Activated CD8-positive, alpha-beta T cell treated with anti-CD3 and anti-CD28 coated beads, Interleukin-2, amount 10 ng/mL, durations not matched to agents 7 days and 5 days (primary cell): ENCODE results near the gene CRHR1. TPM values are rescaled to one million over a fixed set of nuclear protein-coding genes. Genes with fewer than 3 reads are reported as not detected.

Source experiments
- ATAC-seq: fragments of 150-1000 bp; cut with Tn5 transposase; one replicate; pipeline ENCODE4 v1.10.0; 2021; ENCODE audit warnings: moderate library complexity
- CTCF ChIA-PET: fragments of 350-600 bp; sonication (Branson Sonifier 250); formaldehyde crosslinking; loops from one replicate; lab custom pipeline; 2021; ENCODE audit warnings: antibody characterized with exemption; lab: Charles Lee
- POLR2A ChIA-PET: fragments of 350-600 bp; sonication (Branson Sonifier 250); formaldehyde crosslinking; loops from one replicate; lab custom pipeline; 2021; ENCODE audit warnings: antibody characterized with exemption; lab: Charles Lee
- DNase-seq: peaks from one replicate; pipeline ENCODE4 v3.0.0-alpha.2; 2020
- H3K27ac Mint-ChIP-seq: one replicate; pipeline ENCODE4 v1.8.0; 2021; ENCODE audit warnings: mild to moderate bottlenecking, mixed read lengths
- H3K27me3 Mint-ChIP-seq: one replicate; pipeline ENCODE4 v1.8.0; 2021; ENCODE audit warnings: low read depth, mixed read lengths
- H3K36me3 Mint-ChIP-seq: one replicate; pipeline ENCODE4 v1.8.0; 2021; ENCODE audit warnings: low read depth, mixed read lengths
- H3K4me1 Mint-ChIP-seq: one replicate; pipeline ENCODE4 v1.8.0; 2021; ENCODE audit warnings: low read depth, mixed read lengths
- H3K4me3 Mint-ChIP-seq: one replicate; pipeline ENCODE4 v1.8.0; 2021; ENCODE audit warnings: mild to moderate bottlenecking, mixed read lengths
- H3K9me3 Mint-ChIP-seq: one replicate; pipeline ENCODE4 v1.8.0; 2022; ENCODE audit warnings: mixed read lengths; ENCODE audit not compliant: insufficient read depth
- total RNA-seq, 2 experiments: library from RNA; stranded (reverse); gene quantifications; one replicate each; pipeline ENCODE4 v1.2.3, GENCODE V29; 2021

CRHR1 gene
- total RNA-seq, 2 experiments from 2014 or later: not detected

DNA sequence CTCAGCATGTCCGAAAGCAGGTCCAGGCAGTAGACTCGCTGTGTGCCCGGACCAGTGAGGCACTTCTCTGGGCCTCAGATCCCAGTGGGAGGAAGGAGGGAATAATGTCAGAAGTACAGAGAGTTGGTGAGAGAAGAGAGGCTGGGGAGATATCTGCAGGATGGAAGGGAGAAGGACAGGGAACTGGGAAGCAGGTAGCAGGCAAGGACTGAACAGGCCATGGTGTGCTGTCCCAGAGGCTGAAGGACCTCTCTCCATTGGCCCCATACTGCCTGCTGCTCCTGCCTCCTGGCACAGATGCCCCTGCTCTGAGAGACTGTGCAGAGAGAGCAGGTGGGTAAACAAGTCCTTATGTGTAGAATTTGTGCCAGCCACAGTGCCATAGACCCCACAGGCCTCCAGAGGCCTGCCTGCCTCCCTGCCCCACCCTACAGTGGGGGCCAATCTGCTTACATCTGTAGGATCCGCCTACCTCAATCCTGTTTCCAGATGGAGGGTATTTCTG is 34.2 kb upstream of the CRHR1 start:
- Mint-ChIP-seq H3K4me1 (no peaks in the 10 kb centered on the region), H3K27me3 (peaks cover 2% of the 10 kb centered on the region), H3K27ac (no peak overlapping the region), H3K4me3 (no peak overlapping the region), H3K36me3 (no peaks in the 10 kb centered on the region), H3K9me3 (no peaks in the 10 kb centered on the region)
- no peak for ATAC-seq
- DNase-seq: no peak
- ChIA-PET CTCF (no interaction called here), POLR2A (no interaction called here)

- Mint-ChIP-seq H3K9me3 (no peaks in the 10 kb centered on the region), H3K4me1 (no peaks in the 10 kb centered on the region), H3K4me3 (no peak overlapping the region), H3K27me3 (peaks cover 2% of the 10 kb centered on the region), H3K27ac (no peak overlapping the region), H3K36me3 (no peaks in the 10 kb centered on the region)
- no peak for ATAC-seq
- ChIA-PET CTCF (no interaction called here), POLR2A (interaction anchor here (0.6 kb wide), 1 partner anchor 143 kb away, joined by 3 read pairs; no protein-coding TSS in a partner anchor)
- no peak for DNase-seq
Measured at GRCh38 chr17:45750779-45751440, 33.2 kb upstream of the CRHR1 start.

DNA sequence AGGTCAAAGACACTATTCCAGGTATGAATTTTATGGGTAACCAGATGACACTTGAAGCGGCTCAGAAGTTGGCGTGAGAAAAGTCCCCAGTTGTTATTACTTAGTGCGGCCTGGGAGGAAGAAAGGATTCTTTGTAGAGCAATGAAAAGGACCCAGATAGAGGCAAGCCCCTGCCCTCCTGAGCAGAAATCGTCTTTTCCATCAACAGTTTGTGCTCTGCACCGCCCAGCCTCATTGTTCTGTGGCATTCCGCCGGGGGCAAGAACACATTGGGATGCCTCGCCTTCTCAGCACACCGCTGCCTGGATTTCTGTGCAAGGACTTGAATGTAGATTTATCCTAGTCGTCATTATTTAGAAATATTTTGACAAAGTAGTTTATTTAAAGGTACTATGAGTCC is 32.7 kb upstream of the CRHR1 start:
- ChIA-PET POLR2A (no interaction called here), CTCF (no interaction called here)
- H3K4me1 Mint-ChIP-seq: no peaks in the 10 kb centered on the region
- ATAC-seq: no peak
- DNase-seq: no peak
- peaks cover 2% of the 10 kb centered on the region for H3K27me3 Mint-ChIP-seq
- H3K36me3 Mint-ChIP-seq: no peaks in the 10 kb centered on the region
- no peaks in the 10 kb centered on the region for H3K9me3 Mint-ChIP-seq
- no peak overlapping the region for H3K27ac Mint-ChIP-seq
- no peak overlapping the region for H3K4me3 Mint-ChIP-seq

GRCh38 chr17:45752246-45752645 is 31.9 kb upstream of the CRHR1 start:
- peaks cover 6% of the 10 kb centered on the region for H3K27me3 Mint-ChIP-seq
- CTCF ChIA-PET: no interaction called here
- no peaks in the 10 kb centered on the region for H3K4me1 Mint-ChIP-seq
- no peak overlapping the region for H3K4me3 Mint-ChIP-seq
- ATAC-seq: no peak
- no peaks in the 10 kb centered on the region for H3K36me3 Mint-ChIP-seq
- POLR2A ChIA-PET: no interaction called here
- no peak for DNase-seq
- H3K9me3 Mint-ChIP-seq: no peaks in the 10 kb centered on the region
- H3K27ac Mint-ChIP-seq: no peak overlapping the region

- no peak for ATAC-seq
- Mint-ChIP-seq H3K4me3 (no peak overlapping the region), H3K36me3 (no peaks in the 10 kb centered on the region), H3K27me3 (peaks cover 6% of the 10 kb centered on the region), H3K9me3 (no peaks in the 10 kb centered on the region), H3K4me1 (no peaks in the 10 kb centered on the region), H3K27ac (no peak overlapping the region)
- POLR2A ChIA-PET: no interaction called here
- no peak for DNase-seq
- CTCF ChIA-PET: no interaction called here
Measured at GRCh38 chr17:45753645-45754225, 30.4 kb upstream of the CRHR1 start.

GRCh38 chr17:45755050-45755449 is 29.1 kb upstream of the CRHR1 start:
- Mint-ChIP-seq H3K4me1 (no peaks in the 10 kb centered on the region), H3K9me3 (no peaks in the 10 kb centered on the region), H3K27ac (no peak overlapping the region), H3K4me3 (no peak overlapping the region), H3K36me3 (no peaks in the 10 kb centered on the region), H3K27me3 (peaks cover 6% of the 10 kb centered on the region)
- ChIA-PET POLR2A (no interaction called here), CTCF (no interaction called here)
- DNase-seq: no peak
- no peak for ATAC-seq

GRCh38 chr17:45756266-45756991 is 27.7 kb upstream of the CRHR1 start:
- CTCF ChIA-PET: interaction anchor here (1.2 kb wide), 1 partner anchor 114 kb away, joined by 3 read pairs; no protein-coding TSS in a partner anchor
- ATAC-seq: no peak
- no peaks in the 10 kb centered on the region for H3K36me3 Mint-ChIP-seq
- no peak for DNase-seq
- H3K4me1 Mint-ChIP-seq: no peaks in the 10 kb centered on the region
- H3K27me3 Mint-ChIP-seq: peaks cover 4% of the 10 kb centered on the region
- no peak overlapping the region for H3K4me3 Mint-ChIP-seq
- H3K27ac Mint-ChIP-seq: no peak overlapping the region
- POLR2A ChIA-PET: interaction anchor here (0.6 kb wide), 1 partner anchor 912 kb away, joined by 3 read pairs; no protein-coding TSS in a partner anchor
- H3K9me3 Mint-ChIP-seq: no peaks in the 10 kb centered on the region

GRCh38 chr17:45757431-45758218 is 26.5 kb upstream of the CRHR1 start:
- CTCF ChIA-PET: no interaction called here
- ATAC-seq: no peak
- POLR2A ChIA-PET: no interaction called here
- H3K27me3 Mint-ChIP-seq: peaks cover 4% of the 10 kb centered on the region
- H3K27ac Mint-ChIP-seq: no peak overlapping the region
- no peaks in the 10 kb centered on the region for H3K9me3 Mint-ChIP-seq
- DNase-seq: no peak
- no peaks in the 10 kb centered on the region for H3K36me3 Mint-ChIP-seq
- no peaks in the 10 kb centered on the region for H3K4me1 Mint-ChIP-seq
- no peak overlapping the region for H3K4me3 Mint-ChIP-seq

- ChIA-PET CTCF (no interaction called here), POLR2A (no interaction called here)
- H3K4me1 Mint-ChIP-seq: no peaks in the 10 kb centered on the region
- no peaks in the 10 kb centered on the region for H3K36me3 Mint-ChIP-seq
- no peaks in the 10 kb centered on the region for H3K9me3 Mint-ChIP-seq
- peaks cover 6% of the 10 kb centered on the region for H3K27me3 Mint-ChIP-seq
- H3K27ac Mint-ChIP-seq: no peak overlapping the region
- no peak overlapping the region for H3K4me3 Mint-ChIP-seq
- DNase-seq (no peak), ATAC-seq (no peak)
Measured at GRCh38 chr17:45758544-45758943, 25.6 kb upstream of the CRHR1 start.

GRCh38 chr17:45759761-45760160 is 24.4 kb upstream of the CRHR1 start:
- no peaks in the 10 kb centered on the region for H3K4me1 Mint-ChIP-seq
- no peak overlapping the region for H3K4me3 Mint-ChIP-seq
- ATAC-seq (no peak), DNase-seq (no peak)
- H3K27me3 Mint-ChIP-seq: peaks cover 6% of the 10 kb centered on the region
- ChIA-PET POLR2A (no interaction called here), CTCF (no interaction called here)
- no peak overlapping the region for H3K27ac Mint-ChIP-seq
- H3K9me3 Mint-ChIP-seq: no peaks in the 10 kb centered on the region
- H3K36me3 Mint-ChIP-seq: no peaks in the 10 kb centered on the region

DNA sequence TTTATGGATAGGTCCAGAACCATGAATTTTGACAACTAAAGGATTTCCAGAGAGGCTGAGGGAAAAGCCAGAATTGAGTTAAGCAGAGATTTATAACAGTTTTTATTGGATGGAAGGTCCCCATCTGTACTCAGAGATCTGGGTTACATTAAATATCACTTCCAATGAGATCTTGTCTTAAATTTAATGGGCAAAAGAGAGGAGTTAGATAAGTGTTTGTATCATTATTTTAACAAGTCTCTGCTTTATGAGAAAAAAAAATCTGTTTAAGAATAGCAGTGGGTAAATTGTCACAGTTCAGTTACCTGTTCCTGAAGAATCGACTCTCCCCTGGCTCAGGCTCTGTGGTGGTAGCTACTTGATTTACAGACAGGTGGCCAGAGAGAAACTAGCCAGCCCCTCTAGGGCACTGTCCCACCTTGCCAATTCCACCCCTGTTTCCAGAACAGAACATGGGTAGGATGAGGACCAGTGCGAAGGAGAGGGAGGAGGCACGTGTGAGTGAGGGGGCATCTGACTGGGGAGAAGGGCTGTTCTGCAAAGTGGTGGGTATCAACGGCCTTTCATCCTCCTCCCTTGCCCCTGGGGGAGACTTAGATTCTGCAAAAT is 22.1 kb upstream of the CRHR1 start:
- ATAC-seq: no peak
- Mint-ChIP-seq H3K4me3 (no peak overlapping the region), H3K27me3 (peaks cover 3% of the 10 kb centered on the region), H3K36me3 (no peaks in the 10 kb centered on the region), H3K4me1 (no peaks in the 10 kb centered on the region), H3K27ac (no peak overlapping the region), H3K9me3 (no peaks in the 10 kb centered on the region)
- DNase-seq: no peak
- POLR2A ChIA-PET: no interaction called here
- CTCF ChIA-PET: no interaction called here
